HUES64 (cell line): ENCODE measurements around the gene PACRG.

Experiments
- H3K27ac ChIP-seq: 2 replicates; pipeline ENCODE4 v1.7.0; 2013; ENCODE audit warnings: low read depth, low read length, inconsistent platforms
- H3K27me3 ChIP-seq: 2 replicates; pipeline ENCODE4 v1.6.1; 2013; ENCODE audit warnings: mild to moderate bottlenecking, low read length; ENCODE audit not compliant: insufficient read depth
- H3K36me3 ChIP-seq: 2 replicates; pipeline ENCODE4 v1.6.1; 2013; ENCODE audit warnings: mild to moderate bottlenecking, low read length; ENCODE audit not compliant: insufficient read depth
- H3K4me1 ChIP-seq: 2 replicates; pipeline ENCODE4 v1.6.1; 2013; ENCODE audit warnings: mild to moderate bottlenecking, low read length, moderate library complexity; ENCODE audit not compliant: insufficient read depth
- H3K4me3 ChIP-seq: 2 replicates; pipeline ENCODE4 v1.5.1; 2013; ENCODE audit warnings: mild to moderate bottlenecking, low read length, moderate library complexity
- H3K9ac ChIP-seq: 2 replicates; pipeline ENCODE4 v1.6.1; 2013; ENCODE audit warnings: mild to moderate bottlenecking, low read depth, low read length
- H3K9me3 ChIP-seq: 2 replicates; pipeline ENCODE4 v1.6.1; 2013; ENCODE audit warnings: low read depth, low read length; ENCODE audit not compliant: insufficient read depth
- WGBS: fragments of 150-250, 120-280 bp; methylation state at CpG from one replicate; pipeline ENCODE4 v1.1.7; 2013; ENCODE audit warnings: missing lambda C conversion rate; 5-methylcytosine and 5-hydroxymethylcytosine counted together

Gene PACRG

DNA sequence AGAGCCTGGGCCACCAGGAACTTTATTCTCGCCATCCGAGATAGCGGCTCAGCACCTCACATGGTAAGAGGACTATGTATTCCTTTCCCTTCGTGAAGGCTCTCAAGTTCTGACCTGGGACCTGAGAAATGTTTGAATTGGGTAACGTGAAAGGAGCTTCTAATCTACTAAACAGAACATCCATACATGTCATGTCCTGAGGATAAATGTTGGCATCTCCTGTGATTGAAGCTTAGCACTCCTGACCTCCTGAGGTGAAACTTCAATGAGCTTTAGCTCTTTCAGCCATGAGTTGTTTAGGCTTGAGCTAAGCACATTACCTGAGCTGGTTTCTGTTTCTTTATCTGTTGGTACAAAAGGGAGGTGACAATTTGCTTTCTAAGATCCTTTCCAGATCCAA, 280.9 kb downstream of the PACRG start:
- H3K9me3 ChIP-seq = no peaks in the 10 kb centered on the region
- no peaks in the 10 kb centered on the region for H3K36me3 ChIP-seq
- H3K4me1 ChIP-seq = peaks cover 3% of the 10 kb centered on the region; the same call in 1 of the 2 replicates
- H3K27ac ChIP-seq = no peak overlapping the region
- 86% methylated on average over 4 of the region's 5 CpGs for WGBS
- no peaks in the 10 kb centered on the region for H3K27me3 ChIP-seq
- no peak overlapping the region for H3K4me3 ChIP-seq
- no peak overlapping the region for H3K9ac ChIP-seq

GRCh38 chr6:163010145-163010544, 282.4 kb downstream of the PACRG start:
- no peaks in the 10 kb centered on the region for H3K36me3 ChIP-seq
- 92% methylated on average over 4 of the region's 5 CpGs for WGBS
- H3K9ac ChIP-seq = no peak overlapping the region

DNA sequence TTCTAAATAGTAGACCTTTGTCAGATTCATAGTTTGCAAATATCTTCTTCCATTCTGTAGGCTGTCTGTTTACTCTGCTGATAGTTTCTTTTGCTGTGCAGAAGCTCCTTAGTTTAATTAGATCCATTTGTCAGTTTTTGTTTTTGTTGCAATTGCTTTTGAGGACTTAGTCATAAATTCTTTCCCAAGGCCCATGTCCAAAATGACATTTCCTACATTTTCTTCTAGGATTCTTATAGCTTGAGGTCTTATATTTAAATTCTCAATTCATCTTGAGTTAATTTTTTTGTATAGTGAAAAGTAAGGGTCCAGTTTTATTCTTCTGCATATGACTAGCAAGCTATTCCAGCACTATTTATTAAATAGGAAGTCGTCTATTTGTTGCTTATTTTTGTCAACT, 287.0 kb downstream of the PACRG start:
- Histone ChIP-seq H3K4me3 (no peak overlapping the region), H3K9me3 (no peaks in the 10 kb centered on the region), H3K4me1 (no peaks in the 10 kb centered on the region), H3K27me3 (no peaks in the 10 kb centered on the region), H3K27ac (no peak overlapping the region), H3K36me3 (no peaks in the 10 kb centered on the region), H3K9ac (no peak overlapping the region)
- no CpG with 5 or more reads among the region's 1 CpG for WGBS

More at GRCh38 chr6:163010145-163010544, 282.4 kb downstream of the PACRG start:
- no peak overlapping the region for H3K4me3 ChIP-seq
- H3K4me1 ChIP-seq = peaks cover 3% of the 10 kb centered on the region; the same call in 1 of the 2 replicates
- H3K27me3 ChIP-seq = no peaks in the 10 kb centered on the region
- H3K9me3 ChIP-seq = no peaks in the 10 kb centered on the region
- no peak overlapping the region for H3K27ac ChIP-seq

DNA sequence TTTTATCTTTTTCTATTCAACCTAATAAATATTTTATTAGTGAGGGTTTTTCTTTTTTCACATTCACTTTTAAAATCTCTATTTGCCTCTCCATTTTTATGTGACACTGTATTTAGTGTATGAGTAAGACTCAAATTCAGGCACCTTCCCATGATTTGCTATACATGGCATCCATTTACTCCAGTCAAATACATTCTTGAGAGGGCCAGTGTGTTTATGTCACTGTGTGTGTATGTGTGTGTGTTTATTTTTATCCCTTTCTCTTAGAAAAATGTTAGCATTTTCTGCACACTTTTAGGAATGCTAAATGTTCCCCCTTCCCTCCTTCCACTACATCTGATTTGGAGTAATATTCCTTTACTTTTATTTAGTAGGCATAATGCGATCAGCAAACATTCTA, 290.0 kb downstream of the PACRG start:
- Histone ChIP-seq H3K9ac (no peak overlapping the region), H3K27me3 (no peaks in the 10 kb centered on the region), H3K9me3 (no peaks in the 10 kb centered on the region), H3K4me1 (no peaks in the 10 kb centered on the region), H3K4me3 (no peak overlapping the region), H3K36me3 (no peaks in the 10 kb centered on the region), H3K27ac (no peak overlapping the region)
- WGBS = 93% methylated on average over 1 of the region's 1 CpG

DNA sequence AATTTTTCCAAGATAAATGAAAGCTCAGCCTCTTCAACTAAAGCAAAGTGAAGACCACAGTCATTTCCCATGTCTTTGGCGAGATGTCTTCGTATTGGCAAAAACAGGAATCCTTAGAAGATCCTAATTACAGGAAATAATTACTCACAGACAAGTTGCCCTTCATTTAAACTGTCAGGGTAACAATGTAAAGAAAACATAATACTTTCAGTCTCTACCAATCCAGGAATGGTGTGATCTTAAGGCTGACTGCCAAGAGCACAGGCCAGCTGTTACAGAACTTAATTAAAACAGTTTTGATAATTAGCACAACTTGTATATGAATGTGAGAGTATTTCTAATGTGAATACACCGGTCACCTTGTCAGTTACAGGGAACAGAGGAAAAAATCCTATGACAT, 292.2 kb downstream of the PACRG start:
- 91% methylated on average over 3 of the region's 3 CpGs for WGBS
- H3K27me3 ChIP-seq = no peaks in the 10 kb centered on the region
- H3K9ac ChIP-seq = no peak overlapping the region
- no peaks in the 10 kb centered on the region for H3K4me1 ChIP-seq
- no peak overlapping the region for H3K4me3 ChIP-seq
- no peaks in the 10 kb centered on the region for H3K36me3 ChIP-seq
- no peak overlapping the region for H3K27ac ChIP-seq
- peaks cover 11% of the 10 kb centered on the region; the same call in 1 of the 2 replicates for H3K9me3 ChIP-seq

DNA sequence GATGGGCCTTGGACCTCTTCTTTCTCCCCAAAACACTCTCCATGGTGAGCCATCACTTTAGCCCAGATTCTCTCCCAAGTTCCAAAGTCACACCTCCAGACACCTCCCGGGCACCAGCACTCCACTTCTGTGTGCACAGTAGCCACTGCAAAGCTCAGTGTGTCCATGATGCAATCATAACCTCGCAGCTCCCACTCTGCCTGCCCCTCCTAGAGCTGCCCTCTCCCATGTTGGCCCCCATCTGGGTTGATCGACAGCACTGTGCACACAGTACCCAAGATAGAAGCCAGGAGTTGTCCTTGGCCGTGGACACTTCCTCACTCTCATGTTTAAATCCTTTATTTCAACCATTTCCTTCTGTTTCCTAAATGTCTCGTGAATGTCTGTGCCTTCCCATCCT, 293.3 kb downstream of the PACRG start:
- H3K36me3 ChIP-seq = no peaks in the 10 kb centered on the region
- H3K9ac ChIP-seq = no peak overlapping the region
- no peak overlapping the region for H3K27ac ChIP-seq
- H3K4me1 ChIP-seq = no peaks in the 10 kb centered on the region
- H3K9me3 ChIP-seq = peaks cover 11% of the 10 kb centered on the region; the same call in 1 of the 2 replicates
- no peaks in the 10 kb centered on the region for H3K27me3 ChIP-seq
- no peak overlapping the region for H3K4me3 ChIP-seq
- WGBS = 94% methylated on average over 5 of the region's 5 CpGs

GRCh38 chr6:163023700-163024099, 295.9 kb downstream of the PACRG start:
- Histone ChIP-seq H3K9me3 (peaks cover 11% of the 10 kb centered on the region; the same call in 1 of the 2 replicates), H3K36me3 (no peaks in the 10 kb centered on the region), H3K4me1 (0 out of 2 replicates have a peak, but pooled peaks cover 4% of the 10 kb centered on the region), H3K27me3 (no peaks in the 10 kb centered on the region), H3K27ac (no peak overlapping the region), H3K9ac (no peak overlapping the region), H3K4me3 (no peak overlapping the region)
- 88% methylated on average over 1 of the region's 1 CpG for WGBS

- no peaks in the 10 kb centered on the region for H3K27me3 ChIP-seq
- H3K9me3 ChIP-seq = peaks cover 21% of the 10 kb centered on the region; the same call in 1 of the 2 replicates
- WGBS = 97% methylated on average over 4 of the region's 4 CpGs
These were observed 299.1 kb downstream of the PACRG start for GRCh38 chr6:163026893-163027292.

DNA sequence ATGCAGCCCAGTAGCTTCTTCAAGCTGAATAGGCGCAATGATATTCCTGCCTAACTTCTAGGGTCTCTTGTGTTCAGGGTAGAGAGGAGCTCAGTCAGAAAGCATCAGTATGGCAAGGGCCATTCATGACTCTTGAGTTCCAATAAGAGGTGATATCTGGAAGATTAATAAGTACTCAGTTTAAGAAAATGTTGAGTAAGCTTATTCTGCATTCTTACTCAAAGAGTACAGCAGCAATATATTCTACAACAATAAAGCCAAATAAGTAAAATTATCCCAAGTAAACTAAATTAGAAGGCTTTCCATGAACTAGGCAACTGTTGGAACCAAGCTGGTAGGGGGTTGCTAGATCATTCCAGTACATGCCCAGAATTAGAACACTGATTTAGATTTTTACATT, 303.2 kb downstream of the PACRG start:
- H3K9ac ChIP-seq = no peak overlapping the region
- no peak overlapping the region for H3K27ac ChIP-seq
- 0 out of 2 replicates have a peak, but pooled peaks cover 4% of the 10 kb centered on the region for H3K4me1 ChIP-seq
- no peak overlapping the region for H3K4me3 ChIP-seq
- H3K9me3 ChIP-seq = peaks cover 27% of the 10 kb centered on the region; the same call in 1 of the 2 replicates
- H3K36me3 ChIP-seq = no peaks in the 10 kb centered on the region
- WGBS = 88% methylated on average over 1 of the region's 1 CpG
- no peaks in the 10 kb centered on the region for H3K27me3 ChIP-seq

More at GRCh38 chr6:163026893-163027292, 299.1 kb downstream of the PACRG start:
- Histone ChIP-seq H3K4me3 (no peak overlapping the region), H3K27ac (no peak overlapping the region), H3K9ac (no peak overlapping the region), H3K36me3 (no peaks in the 10 kb centered on the region), H3K4me1 (0 out of 2 replicates have a peak, but pooled peaks cover 4% of the 10 kb centered on the region)

DNA sequence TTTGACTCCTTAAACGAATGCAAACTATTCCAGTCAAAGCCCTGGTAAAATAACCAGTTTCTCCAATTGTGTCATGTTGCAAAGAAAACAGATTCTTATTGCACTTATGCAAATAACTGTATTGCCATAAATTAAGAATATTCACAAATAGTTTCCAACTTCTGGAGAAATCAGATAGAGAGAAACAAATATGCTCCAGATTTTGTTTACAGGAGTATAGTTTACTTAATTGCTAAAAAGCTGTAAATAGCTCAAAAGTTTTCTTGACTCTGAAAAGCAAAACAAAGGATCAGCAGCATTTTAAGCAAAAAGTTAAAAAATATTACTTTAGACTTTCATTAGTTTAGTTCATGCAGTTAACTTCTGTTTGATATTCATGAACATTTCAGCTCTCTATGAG, 304.2 kb downstream of the PACRG start:
- no peak overlapping the region for H3K4me3 ChIP-seq
- 100% methylated on average over 1 of the region's 1 CpG for WGBS
- no peaks in the 10 kb centered on the region for H3K27me3 ChIP-seq
- no peaks in the 10 kb centered on the region for H3K36me3 ChIP-seq
- H3K9ac ChIP-seq = no peak overlapping the region
- no peak overlapping the region for H3K27ac ChIP-seq
- 0 out of 2 replicates have a peak, but pooled peaks cover 4% of the 10 kb centered on the region for H3K4me1 ChIP-seq
- H3K9me3 ChIP-seq = peaks cover 27% of the 10 kb centered on the region; the same call in 1 of the 2 replicates

DNA sequence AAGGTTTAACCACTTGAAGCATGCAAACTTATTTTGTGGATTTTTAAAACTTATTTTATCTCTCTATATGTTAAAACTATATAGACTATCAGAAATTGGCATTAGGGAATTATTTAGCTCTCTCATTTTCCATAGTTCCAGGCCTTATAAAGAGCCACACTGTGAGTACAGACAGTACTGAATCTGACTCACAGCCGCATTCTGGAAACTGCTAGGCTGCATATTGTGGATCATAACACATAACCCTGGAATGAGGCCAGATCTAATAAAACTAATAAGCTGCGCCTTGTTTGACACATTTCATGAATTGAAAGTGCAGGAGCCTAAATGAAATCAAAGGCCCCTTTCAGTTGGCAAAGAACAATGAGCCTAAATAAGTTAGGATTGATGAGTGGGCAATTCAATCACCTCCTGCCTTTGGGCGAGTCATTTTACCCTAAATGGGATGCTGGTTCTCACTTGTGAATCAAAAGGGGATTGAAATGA, 308.4 kb downstream of the PACRG start:
- 96% methylated on average over 3 of the region's 3 CpGs for WGBS

GRCh38 chr6:163038317-163038716, 310.5 kb downstream of the PACRG start:
- H3K36me3 ChIP-seq = no peaks in the 10 kb centered on the region
- H3K4me3 ChIP-seq = no peak overlapping the region
- no peak overlapping the region for H3K9ac ChIP-seq
- no peaks in the 10 kb centered on the region for H3K27me3 ChIP-seq
- WGBS = 94% methylated on average over 2 of the region's 2 CpGs
- no peak overlapping the region for H3K27ac ChIP-seq
- H3K9me3 ChIP-seq = 0 out of 2 replicates have a peak, but pooled peaks cover 4% of the 10 kb centered on the region
- no peaks in the 10 kb centered on the region for H3K4me1 ChIP-seq

More for the DNA sequence above, 308.4 kb downstream of the PACRG start:
- no peaks in the 10 kb centered on the region for H3K4me1 ChIP-seq
- no peaks in the 10 kb centered on the region for H3K27me3 ChIP-seq
- H3K27ac ChIP-seq = no peak overlapping the region
- H3K4me3 ChIP-seq = no peak overlapping the region
- H3K9ac ChIP-seq = no peak overlapping the region
- no peaks in the 10 kb centered on the region for H3K36me3 ChIP-seq
- H3K9me3 ChIP-seq = peaks cover 23% of the 10 kb centered on the region; the same call in 1 of the 2 replicates
